GM12873 (cell line): ENCODE results near the gene CNTN1.

Source experiments
- CTCF ChIP-seq: IDR thresholded peaks from 2 replicates; pipeline ENCODE4 v1.5.1; 2012; ENCODE audit warnings: low read depth, mild to moderate bottlenecking, moderate library complexity, low read length, control low read depth; ENCODE audit not compliant: insufficient read depth; ENCODE audit errors: missing control alignments

CNTN1 gene

GRCh38 chr12:40794087-40794486 lies 101.8 kb downstream of the CNTN1 start:
- TF ChIP-seq CTCF = no peak

- TF ChIP-seq CTCF = no peak
Measured at GRCh38 chr12:40801082-40801481, 108.8 kb downstream of the CNTN1 start.

GRCh38 chr12:40801861-40802260 lies 109.6 kb downstream of the CNTN1 start:
- no peak for TF ChIP-seq CTCF

GRCh38 chr12:40802656-40803055 lies 110.4 kb downstream of the CNTN1 start:
- TF ChIP-seq CTCF = no peak

- no peak for TF ChIP-seq CTCF
Measured at GRCh38 chr12:40819436-40820108, 127.3 kb downstream of the CNTN1 start.

GRCh38 chr12:40820794-40821484 lies 128.7 kb downstream of the CNTN1 start:
- no peak for TF ChIP-seq CTCF

GRCh38 chr12:40825156-40825555 lies 132.9 kb downstream of the CNTN1 start:
- no peak for TF ChIP-seq CTCF
